Nephron progenitor cell (in vitro differentiated cells): ENCODE results near the gene TIMM9.
"Not testable (repeated sequence)": the region's sequence is repeated elsewhere in the genome, so short reads cannot be mapped to it uniquely, and the experiment has no call there.

Source experiments
- DNase-seq: peaks from one replicate; pipeline ENCODE4 v3.0.0; 2021
- H3K27ac Mint-ChIP-seq: 2 replicates; pipeline ENCODE4 v1.8.0; 2021; ENCODE audit warnings: mild to moderate bottlenecking, moderate library complexity, mixed read lengths
- H3K27me3 Mint-ChIP-seq: 2 replicates; pipeline ENCODE4 v1.8.0; 2021; ENCODE audit warnings: mild to moderate bottlenecking, low read depth, mixed read lengths; ENCODE audit not compliant: poor library complexity
- H3K36me3 Mint-ChIP-seq: 2 replicates; pipeline ENCODE4 v1.8.0; 2021; ENCODE audit warnings: low read depth, mixed read lengths
- H3K4me1 Mint-ChIP-seq: 2 replicates; pipeline ENCODE4 v1.8.0; 2021; ENCODE audit warnings: mixed read lengths
- H3K4me3 Mint-ChIP-seq: 2 replicates; pipeline ENCODE4 v1.8.0; 2021; ENCODE audit warnings: mild to moderate bottlenecking, moderate library complexity, mixed read lengths
- H3K9me3 Mint-ChIP-seq: 2 replicates; pipeline ENCODE4 v1.8.0; 2021; ENCODE audit warnings: mild to moderate bottlenecking, moderate library complexity, mixed read lengths
- CTCF ChIP-seq: fragments of 200-600 bp; sonication (generic); IDR thresholded peaks from 2 replicates; pipeline ENCODE4 v1.5.0; 2021; ENCODE audit warnings: antibody characterized with exemption

TIMM9 gene

DNA sequence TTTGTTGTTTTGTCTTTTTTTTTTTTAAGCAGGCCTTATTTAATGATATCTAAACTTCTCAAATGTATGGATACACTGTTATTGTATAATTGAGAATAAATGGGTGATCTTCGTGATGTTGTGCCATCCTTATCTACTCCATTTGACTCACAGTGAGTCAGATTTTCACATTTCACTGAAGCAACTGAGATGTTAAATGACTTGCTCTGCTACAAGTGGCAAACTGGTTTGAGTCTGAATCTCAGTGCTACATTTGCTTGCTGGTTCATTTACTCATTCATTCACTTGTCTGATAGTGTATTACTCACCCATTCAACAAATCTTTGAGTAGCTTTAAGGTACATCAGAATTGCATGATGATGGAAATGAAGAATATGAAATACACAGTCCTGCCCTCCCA, 2.8 kb upstream of the TIMM9 start:
- Mint-ChIP-seq H3K9me3 (no peaks in the 10 kb centered on the region), H3K36me3 (peaks cover 39% of the 10 kb centered on the region), H3K4me1 (peaks cover 29% of the 10 kb centered on the region), H3K4me3 (peak overlapping the region; percentile 91), H3K27ac (no peak overlapping the region), H3K27me3 (no peaks in the 10 kb centered on the region)
- no peak for DNase-seq
- TF ChIP-seq CTCF: no peak

DNA sequence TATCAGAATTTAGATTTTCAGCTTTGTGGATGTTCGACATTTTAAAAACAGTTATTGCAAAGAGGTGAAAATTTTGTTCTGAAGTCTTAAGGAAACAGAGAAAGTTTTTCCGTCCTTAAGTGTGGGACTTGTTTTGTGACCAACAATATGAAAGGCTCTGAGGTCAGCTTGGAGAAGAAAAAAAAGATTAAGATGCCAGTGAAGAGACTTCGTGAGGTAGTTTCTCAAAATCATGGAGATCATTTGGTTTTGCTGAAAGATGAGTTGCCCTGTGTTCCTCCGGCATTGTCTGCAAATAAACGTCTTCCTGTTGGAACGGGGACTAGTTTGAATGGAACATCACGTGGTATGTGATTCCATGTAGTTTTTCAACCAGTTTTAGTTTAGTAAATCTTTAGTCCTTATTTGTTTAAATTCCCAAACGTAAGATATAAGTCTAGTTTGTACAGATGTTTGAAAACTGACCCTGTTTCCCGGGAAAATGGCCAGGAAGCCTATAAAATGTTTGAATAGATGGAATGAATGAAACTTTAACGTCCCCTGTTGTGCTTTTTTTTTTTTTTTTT, 870 bp upstream of the TIMM9 start:
- Mint-ChIP-seq H3K36me3 (peaks cover 30% of the 10 kb centered on the region), H3K4me3 (peak overlapping the region; percentile 91), H3K27me3 (no peaks in the 10 kb centered on the region), H3K27ac (peak overlapping the region; percentile 99), H3K9me3 (no peaks in the 10 kb centered on the region), H3K4me1 (peaks cover 34% of the 10 kb centered on the region)
- peak; percentile 7 for DNase-seq
- no peak for TF ChIP-seq CTCF

DNA sequence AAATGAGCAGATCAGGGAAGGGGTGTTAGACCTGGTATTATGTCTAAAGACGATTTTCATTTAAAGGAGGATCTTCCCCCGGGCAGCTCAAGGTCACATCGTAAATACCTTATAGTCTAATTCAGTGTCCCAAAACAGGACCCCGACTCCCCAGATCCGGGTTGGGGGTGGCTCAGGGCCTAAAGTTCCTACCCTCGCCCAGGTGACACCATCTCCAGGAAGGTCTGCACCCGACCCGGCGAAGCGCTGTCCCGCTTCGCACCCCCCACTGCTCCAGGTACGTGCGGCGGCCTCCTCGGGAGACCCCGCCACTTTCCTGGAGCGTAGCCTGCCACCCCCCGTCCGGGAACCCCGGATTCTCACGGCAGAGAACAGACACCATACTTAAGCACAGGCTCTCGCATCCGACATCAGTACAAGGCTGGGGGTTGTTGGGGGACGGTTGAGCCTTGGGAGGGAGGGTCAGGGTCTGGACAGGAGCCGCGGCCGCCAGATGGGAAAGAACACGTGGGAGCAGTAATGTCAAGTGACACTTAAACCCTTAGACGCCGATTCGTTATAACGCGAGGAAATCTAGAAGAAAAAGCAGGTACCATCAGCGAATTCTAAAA, 556 bp downstream of the TIMM9 start:
- no peaks in the 10 kb centered on the region for H3K9me3 Mint-ChIP-seq
- peak overlapping the region; percentile 99 for H3K27ac Mint-ChIP-seq
- H3K36me3 Mint-ChIP-seq: peaks cover 20% of the 10 kb centered on the region
- no peaks in the 10 kb centered on the region for H3K27me3 Mint-ChIP-seq
- peak; percentile 64 for DNase-seq
- peaks cover 34% of the 10 kb centered on the region for H3K4me1 Mint-ChIP-seq
- peak overlapping the region; percentile 91 for H3K4me3 Mint-ChIP-seq
- no peak for TF ChIP-seq CTCF

DNA sequence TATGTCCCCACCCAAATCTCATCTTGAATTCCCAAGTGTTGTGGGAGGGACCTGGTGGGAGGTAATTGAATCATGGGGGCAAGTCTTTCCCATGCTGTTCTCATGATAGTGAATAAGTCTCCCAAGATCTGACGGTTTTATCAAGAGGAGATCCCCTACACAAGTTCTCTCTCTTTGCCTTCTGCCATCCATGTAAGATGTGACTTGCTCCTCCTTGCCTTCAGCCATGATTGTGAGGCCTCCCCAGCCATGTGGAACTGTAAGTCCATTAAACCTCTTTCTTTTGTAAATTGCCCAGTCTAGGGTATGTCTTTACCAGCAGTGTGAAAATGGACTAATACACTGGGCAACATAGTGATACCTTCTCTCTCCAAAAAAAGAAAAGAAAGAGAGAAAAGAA, 10.4 kb downstream of the TIMM9 start:
- H3K27me3 Mint-ChIP-seq, H3K4me3 Mint-ChIP-seq, DNase-seq, H3K4me1 Mint-ChIP-seq, H3K27ac Mint-ChIP-seq: not testable (repeated sequence)
- Mint-ChIP-seq H3K36me3 (peaks cover 81% of the 10 kb centered on the region), H3K9me3 (peaks cover 29% of the 10 kb centered on the region)

- Mint-ChIP-seq H3K27me3 (no peaks in the 10 kb centered on the region), H3K36me3 (peaks cover 82% of the 10 kb centered on the region), H3K27ac (no peak overlapping the region), H3K9me3 (peaks cover 29% of the 10 kb centered on the region), H3K4me1 (no peaks in the 10 kb centered on the region), H3K4me3 (no peak overlapping the region)
- no peak for DNase-seq
- TF ChIP-seq CTCF: no peak
Observed at GRCh38 chr14:58415636-58416547, 11.4 kb downstream of the TIMM9 start.

DNA sequence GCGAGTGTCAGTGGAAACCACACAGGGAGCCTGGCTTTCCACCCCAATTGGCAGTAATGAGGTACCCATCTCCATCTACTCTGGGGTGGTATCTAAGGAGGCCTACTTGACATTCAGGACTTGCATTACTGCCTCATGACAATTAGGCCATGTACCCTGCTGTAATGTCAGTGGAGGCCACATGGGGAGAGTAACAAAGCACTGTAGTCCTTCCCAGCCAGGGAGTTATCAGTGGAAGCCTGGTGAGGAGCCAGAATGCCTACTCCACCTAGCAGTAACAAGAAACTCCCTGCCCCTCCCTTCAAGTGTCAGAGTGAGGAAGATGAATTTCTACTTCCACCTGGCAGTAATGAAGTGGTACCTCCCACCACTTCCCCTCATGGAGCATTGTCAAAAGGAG, 12.5 kb downstream of the TIMM9 start:
- H3K4me1 Mint-ChIP-seq: no peaks in the 10 kb centered on the region
- no peak overlapping the region for H3K4me3 Mint-ChIP-seq
- no peak for DNase-seq
- H3K27ac Mint-ChIP-seq: no peak overlapping the region
- no peak for TF ChIP-seq CTCF
- no peaks in the 10 kb centered on the region for H3K27me3 Mint-ChIP-seq
- peaks cover 29% of the 10 kb centered on the region for H3K9me3 Mint-ChIP-seq
- peaks cover 78% of the 10 kb centered on the region for H3K36me3 Mint-ChIP-seq
